Stimulated activated CD4-positive, alpha-beta T cell treated with anti-CD3 and anti-CD28 coated beads, Interleukin-4, amount 100 ng/mL, for 1 hour (primary cell): Measurements from ENCODE around the gene POTEG.
"Not testable (repeated sequence)": the region's sequence is repeated elsewhere in the genome, so short reads cannot be mapped to it uniquely, and the experiment has no call there.

Experiments used
- DNase-seq: peaks from one replicate; pipeline ENCODE4 v3.0.0-alpha.2; 2020

POTEG gene

DNA sequence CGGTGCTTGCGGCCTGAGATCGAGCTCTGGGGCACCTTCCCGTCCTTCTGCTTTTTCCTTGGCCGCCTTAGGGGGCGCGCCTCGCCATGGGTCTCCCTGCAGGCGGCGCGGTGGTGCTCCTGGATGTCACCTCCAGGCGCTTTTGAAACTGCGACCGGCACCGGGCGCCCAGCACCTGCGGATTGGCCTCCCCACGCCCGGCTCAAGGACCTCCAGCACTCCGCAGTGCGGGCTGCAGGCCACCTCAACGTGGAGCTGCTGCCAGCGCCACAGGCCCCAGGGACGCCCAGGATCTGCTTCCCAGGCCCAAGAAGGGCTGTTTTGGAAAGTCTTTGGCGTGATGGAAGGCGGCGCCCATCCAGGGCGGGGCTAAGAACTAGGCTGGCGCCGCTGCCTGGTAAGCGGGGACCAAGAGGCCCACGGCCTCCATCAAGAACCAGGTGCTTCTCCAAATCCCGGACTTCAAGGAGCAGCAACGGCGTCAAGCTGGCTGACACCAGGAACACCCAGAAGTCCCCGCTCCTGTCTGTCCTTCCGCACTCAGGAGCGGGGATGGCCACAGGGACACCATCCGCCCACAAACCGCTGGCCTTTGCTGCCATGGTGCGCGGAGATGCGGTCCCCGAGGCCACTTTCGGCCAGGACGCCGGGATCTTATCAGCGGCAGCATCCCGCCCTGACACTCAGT lies 61.2 kb downstream of the POTEG start:
- DNase-seq = not testable (repeated sequence)

DNA sequence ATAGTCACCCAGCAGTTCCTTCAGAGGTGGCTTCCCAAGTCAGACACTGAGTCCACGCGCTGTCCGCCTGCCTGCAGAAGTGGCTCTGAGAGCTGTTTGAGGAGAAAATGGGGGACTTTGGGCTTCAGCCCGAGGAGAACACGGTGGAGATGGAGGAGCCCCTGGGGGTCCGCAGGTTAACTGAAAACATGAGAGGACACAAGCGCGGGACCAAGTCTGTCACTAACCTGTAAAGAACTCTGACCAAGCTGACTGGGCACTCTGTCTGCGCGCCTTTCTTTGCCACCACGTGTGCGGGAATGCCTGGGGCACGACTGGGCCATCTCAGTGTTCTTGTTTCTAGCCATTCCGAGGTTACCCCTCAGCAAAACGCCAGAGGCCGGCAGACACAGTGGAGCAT lies 62.4 kb downstream of the POTEG start:
- DNase-seq = not testable (repeated sequence)

DNA sequence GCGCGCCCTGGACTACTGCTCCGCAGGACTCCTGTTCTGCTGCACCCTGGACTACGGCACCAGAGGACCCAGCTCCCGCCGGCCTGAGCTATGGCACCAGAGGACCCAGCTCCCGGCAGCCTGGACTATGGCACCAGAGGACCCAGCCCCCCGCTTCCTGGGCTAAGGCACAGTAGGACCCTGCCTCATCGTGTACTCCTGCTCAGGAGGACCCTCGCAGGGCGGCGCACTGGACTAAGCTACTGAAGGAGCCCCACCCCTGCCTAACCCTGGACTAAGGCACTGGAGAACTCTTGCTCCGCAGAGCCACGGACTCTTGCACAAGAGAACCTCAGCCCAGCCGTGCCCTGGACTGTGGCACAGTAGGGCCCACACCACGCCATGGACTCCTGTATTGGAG lies 71.3 kb downstream of the POTEG start:
- DNase-seq = not testable (repeated sequence)

DNA sequence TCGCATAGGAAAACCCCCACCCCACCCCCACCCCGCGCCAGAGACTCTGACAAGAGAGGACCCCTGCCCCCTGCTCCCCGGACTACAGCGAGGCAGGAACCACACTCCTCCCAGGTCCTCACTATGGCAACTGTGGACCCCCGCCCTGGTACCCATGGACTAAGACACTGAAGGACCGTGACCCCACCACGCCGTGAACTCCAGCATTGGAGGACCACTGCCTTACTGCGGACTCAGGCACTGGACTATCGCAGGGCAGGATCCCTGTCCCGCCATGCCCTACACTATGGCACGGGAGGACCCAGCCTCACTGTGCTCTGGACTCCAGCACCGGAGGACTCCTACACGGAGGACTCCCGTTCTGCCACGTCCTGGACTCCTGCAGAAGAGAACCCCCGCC lies 71.8 kb downstream of the POTEG start:
- DNase-seq = not testable (repeated sequence)

DNA sequence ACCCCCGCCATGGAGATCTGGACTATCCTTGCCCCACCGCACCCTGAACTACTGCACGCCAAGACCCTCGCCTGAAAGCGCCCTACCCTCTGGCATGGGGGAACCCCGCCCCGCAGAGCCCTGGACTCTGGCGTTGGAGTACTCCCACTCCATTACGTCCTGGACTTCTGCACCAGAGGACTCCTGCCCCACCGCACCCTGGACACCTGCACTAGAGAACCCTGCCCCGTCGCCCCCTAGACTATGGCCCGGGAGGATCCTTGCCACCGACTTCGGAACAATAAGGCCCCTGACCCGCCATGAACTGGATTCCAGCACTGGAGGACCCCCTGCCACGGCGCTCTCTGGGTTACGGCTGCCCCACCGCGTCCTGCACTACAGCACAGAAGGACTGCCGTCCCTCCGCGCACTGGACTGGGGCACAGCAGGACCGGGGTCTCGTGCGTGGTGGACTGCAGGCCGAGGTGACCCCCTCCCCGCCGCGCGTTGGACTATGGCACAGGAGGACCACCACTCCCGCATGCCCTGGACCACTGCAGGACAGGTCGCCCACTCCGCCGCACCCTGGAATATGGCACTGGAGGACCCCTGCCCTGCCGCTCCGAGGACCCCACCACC lies 72.4 kb downstream of the POTEG start:
- not testable (repeated sequence) for DNase-seq

DNA sequence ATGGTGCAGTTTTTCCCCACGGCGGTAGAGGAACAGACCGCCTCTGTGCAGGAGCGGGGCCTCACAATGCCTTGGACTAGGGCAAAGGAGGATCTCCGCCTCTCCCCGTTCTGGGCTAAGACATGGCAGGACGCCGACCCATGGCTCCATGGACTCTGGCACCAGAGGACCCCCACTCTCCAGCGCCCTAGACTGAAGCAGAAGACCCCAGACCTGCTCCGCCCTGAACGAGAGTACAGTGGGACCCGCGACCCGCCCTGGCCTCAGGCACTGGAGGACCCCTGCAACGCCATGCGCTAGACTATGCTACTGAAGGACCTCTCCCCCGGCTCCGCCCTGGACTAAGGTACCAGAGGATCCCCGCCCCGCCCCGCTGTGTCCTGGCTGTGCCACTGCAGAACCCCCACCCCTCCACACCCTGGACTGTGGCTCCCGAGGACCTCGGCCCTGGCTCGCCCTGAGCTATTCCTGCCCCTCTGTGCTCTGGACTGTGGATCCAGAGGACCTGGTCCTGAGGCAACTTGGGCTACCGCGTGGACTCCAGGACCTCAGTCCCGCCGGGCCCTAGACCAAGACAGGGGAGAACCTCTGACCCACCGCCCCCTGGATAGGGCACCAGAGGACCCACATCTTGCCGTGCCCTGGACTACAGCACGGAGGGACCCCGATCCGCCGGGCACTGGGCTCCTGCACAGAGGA lies 73.1 kb downstream of the POTEG start:
- not testable (repeated sequence) for DNase-seq
